Activated CD4-positive, alpha-beta T cell treated with anti-CD3 and anti-CD28 coated beads, Interleukin-2, amount 50 U/mL, for 16 hours (primary cell): ENCODE data around the gene IL1RN.

ENCODE experiments used
- DNase-seq: peaks from one replicate; pipeline ENCODE4 v3.0.0-alpha.2; 2020

IL1RN gene

GRCh38 chr2:113175042-113175628 lies 47.7 kb downstream of the IL1RN start:
- DNase-seq, result peak; percentile 92

- DNase-seq, result peak; percentile 47
Measured at GRCh38 chr2:113175736-113176695, 48.6 kb downstream of the IL1RN start.

DNA sequence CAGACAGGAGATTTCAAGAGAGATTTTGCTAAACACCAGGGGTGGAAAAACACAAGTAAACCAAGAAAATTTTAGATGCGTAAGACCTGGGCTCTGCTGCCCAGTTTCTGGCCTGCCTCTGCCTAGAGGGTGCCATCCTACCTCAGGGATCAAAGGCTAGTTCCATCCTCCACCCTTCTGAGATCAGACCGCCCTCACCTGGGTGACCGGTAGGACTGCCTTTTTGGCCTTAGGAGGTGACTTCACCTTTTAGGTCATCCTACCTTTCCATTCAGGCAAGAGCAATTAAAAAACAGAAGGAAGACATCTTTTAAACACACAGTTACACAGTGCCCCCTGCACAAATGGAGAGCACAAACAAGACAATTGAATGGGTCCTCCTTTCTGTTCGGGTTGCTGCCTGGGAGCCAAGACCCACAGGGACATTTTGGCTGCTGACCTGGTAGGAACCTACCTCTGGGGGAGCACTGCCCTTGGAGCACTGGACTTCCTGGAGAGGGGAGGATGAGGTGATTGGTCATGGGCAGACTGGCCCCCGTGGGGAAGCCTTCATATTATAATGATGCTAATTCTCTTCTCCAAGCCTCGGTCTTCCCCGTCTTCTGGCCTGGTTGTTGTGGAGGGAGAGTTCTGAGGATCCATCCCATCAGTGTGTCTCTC lies 49.4 kb downstream of the IL1RN start:
- no peak for DNase-seq

DNA sequence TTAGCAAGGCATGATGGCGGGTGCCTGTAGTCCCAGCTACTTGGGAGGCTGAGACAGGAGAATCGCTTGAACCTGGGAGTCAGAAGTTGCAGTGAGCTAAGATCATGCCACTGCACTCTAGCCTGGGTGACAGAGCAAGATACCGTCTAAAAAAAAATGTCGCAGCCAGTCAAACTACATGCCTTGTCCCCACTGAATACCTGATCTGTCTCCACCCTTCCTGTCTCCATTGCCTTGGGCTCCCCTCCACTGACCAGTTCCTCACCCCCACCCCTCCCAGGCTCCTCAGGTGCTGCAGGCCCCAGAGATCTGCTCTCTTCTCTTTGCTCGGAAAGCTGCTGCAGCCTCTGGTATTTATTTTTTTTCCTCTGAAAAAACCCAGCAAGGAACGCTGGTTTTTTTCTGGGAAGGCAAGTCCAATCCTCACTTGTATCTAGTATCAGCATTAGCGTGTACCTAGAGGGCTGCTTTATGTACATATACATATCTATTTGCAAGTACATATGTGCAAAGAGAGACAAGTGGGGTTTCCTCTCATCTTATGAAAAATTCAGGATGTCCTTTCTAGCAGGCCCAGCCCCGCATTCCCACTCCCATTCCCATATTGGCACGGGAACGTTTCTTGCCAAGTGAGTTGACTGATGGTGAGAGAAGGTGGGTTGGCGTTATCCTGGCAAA lies 50.8 kb downstream of the IL1RN start:
- no peak for DNase-seq

DNA sequence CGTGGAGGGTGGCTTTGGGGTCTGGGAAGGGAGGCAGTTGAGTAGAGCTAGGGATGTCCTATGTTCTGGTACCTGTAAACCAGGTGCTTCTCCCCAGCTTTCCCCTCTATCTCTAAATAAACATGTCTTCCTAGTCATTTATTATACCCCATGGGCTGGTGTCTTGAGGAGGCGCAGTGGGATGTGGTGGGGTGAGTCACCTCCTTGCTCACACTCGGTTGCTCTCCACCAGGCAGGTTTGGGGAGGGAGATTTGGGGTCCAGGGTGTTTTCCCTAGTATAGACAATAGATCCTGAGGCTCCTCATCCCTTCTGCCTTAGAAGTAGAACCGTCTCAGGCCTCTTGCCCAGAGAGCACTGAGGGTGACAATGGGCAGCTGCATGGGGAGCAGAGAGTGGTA lies 51.5 kb downstream of the IL1RN start:
- peak; percentile 51 for DNase-seq

- DNase-seq, result no peak
Measured at GRCh38 chr2:113179446-113180045, 52.1 kb downstream of the IL1RN start.

DNA sequence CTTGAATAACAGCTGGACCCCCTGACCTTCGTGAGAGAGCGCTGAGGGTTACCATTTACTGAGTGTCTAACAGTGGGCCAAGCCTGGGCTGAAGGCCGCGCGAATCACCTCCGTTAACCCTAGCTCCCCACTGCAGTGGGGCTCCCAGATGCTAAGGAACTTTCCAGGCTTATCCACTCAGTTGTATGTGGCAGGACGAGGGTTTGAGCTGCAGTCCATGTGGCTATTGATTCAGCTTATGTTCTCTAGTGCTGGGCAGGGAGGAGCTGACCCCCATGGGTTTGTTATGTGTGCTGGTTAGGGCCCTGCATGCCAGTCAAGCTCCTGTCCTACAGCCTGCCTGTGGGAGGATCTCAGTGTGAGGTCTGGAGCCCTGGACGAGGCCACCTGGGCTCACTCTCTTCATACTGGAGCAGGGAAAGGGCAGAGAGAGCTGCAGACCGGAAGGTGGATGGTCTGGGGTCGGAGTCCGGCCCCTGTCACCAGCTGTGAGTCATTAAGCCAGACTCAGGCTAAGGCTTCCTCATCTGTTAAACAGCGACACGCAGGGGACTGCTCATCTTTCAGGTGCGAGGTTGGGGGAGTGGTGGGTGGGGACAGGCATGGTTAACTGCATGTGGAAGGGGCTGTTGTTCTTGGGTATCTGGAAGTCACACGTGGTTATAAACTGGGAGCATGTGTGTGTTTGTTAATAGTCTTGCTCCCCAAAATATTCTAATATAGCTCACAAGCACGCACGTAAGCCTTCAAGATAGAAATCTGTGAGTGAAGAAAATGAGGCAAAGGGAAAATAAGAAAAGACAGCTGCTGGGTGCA lies 52.9 kb downstream of the IL1RN start:
- no peak for DNase-seq

DNA sequence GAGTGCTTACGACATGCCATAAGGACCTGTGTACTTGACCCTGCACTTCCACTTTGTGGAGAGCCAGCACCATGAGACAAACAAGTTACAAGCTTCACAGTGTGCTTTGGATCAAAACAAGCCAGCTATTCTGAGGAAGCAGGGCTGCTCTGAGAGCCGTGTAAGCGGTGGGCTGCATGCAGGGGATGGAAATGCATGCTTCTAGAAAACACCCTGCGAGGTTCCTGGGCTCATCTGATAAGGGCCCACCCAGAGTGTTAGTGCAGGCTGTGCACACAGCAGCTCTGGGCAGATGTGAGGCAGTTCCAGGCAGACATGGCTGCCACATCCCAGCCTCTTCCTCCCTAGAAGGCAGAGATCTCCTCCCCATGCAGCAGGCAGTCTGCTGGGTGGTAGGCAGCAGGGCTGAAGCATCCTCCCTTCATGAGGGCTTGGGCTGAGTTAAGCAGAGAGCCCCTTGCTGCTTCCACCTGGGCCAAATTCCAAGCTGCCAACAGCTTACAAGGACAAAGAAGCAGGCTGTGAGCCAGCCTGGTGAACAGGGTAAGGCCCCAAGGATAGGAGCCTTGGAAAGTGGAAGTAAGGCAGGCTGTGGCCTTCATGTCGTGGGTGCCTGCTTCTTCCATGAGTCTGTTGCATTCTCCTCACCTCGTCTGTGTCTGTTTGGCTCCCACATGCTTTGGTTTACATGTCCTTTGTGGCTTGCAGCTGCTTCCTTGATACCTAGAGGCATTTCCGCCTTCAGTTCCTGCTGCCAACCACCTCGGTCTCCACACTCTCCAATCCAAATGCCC lies 54.1 kb downstream of the IL1RN start:
- peak; percentile 35 for DNase-seq

DNA sequence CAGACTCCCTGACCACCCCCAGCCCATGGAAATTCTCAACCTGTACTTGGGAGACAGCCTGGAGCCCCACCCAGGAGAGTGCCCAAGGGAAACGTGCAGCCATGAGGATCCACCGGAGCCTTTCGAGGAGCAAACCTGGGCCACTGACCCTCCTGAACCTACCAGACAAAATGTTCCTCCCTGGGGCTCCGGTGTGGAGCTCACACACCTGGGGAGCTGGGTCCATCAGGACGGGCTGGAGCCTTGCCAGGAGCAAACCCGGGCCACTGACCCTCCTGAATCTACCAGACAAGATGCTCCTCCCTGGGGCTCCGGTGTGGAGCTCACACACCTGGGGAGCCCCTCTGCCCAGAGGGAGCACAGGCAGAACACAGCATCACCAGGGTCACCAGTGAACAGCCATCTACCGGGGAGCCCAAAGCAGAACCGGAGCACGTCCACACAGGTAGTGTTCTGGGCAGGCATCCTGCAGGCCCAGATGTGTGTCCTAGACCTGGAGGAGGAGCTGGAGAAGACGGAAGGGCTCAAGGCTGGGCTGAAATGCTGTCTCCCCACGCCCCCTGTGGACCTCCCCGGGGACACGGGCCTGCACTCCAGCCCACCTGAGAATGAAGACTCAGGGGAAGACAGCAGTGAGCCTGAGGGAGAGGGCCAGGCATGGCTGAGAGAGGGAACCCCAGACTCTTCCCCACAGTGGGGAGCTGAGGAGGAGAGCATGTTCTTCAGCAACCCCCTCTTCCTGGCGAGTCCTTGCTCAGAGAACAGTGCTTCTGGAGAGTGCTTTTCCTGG lies 55.3 kb downstream of the IL1RN start:
- no peak for DNase-seq

- no peak for DNase-seq
Measured at GRCh38 chr2:113183264-113183663, 55.9 kb downstream of the IL1RN start.
